Measurements from ENCODE around the gene FEM1C.

The FEM1C gene

GRCh38 chr5:115542651-115543364 lies 1.8 kb downstream of the FEM1C start:
- TF ChIP-seq CTCF (IDR thresholded peaks at IDR 0.05), result no peak
- H3K4me1 ChIP-seq, result peaks cover 0 to 54% (median 18%) of the 10 kb centered on the region in 4 donors
- H3K27ac ChIP-seq, result peak overlapping the region; percentile 98 to 100
- DNase-seq, result no peak
- intact Hi-C loops (cut with DNase I; ENCODE audit: low total_unique reads), result no loop called here
- peaks cover 0 to 4% (median 0%) of the 10 kb centered on the region in 3 donors for H3K9me3 ChIP-seq
- H3K4me3 ChIP-seq, result peak overlapping the region; percentile 85 to 98
- no peaks in the 10 kb centered on the region for H3K27me3 ChIP-seq
- peaks cover 0 to 13% (median 0%) of the 10 kb centered on the region in 3 donors for H3K36me3 ChIP-seq

DNA sequence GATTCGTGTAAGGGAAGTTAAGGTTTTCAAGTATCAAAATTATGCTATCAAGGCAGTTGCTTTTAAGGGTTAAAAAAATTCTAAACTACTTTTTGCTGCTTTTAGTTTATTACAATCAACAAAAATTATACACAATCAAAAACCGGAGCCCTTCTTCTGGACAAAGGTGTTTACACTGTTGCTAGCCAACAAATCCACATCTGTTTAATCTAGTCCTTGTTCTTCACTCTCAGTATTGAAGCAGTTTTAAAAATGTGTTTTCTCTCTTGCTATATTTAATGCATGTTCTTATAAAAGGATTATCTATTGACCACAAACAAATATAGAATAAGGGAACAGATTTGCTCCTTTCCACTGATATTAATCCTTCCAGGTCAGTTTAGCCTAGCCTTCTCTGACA lies 2.5 kb downstream of the FEM1C start:
- no peaks in the 10 kb centered on the region for H3K27me3 ChIP-seq
- peaks cover 0 to 61% (median 22%) of the 10 kb centered on the region in 4 donors for H3K4me1 ChIP-seq
- H3K4me3 ChIP-seq, result peak overlapping the region; percentile 85 to 98
- peaks cover 0 to 4% (median 0%) of the 10 kb centered on the region in 3 donors for H3K9me3 ChIP-seq
- no peak for DNase-seq
- no peak for TF ChIP-seq CTCF (IDR thresholded peaks at IDR 0.05)
- H3K36me3 ChIP-seq, result peaks cover 0 to 13% (median 0%) of the 10 kb centered on the region in 3 donors
- H3K27ac ChIP-seq, result peak overlapping the region; percentile 98 to 100
- intact Hi-C loops (cut with DNase I; ENCODE audit: low total_unique reads), result no loop called here

GRCh38 chr5:115541611-115542010 lies 3.0 kb downstream of the FEM1C start:
- no peak for DNase-seq
- H3K4me1 ChIP-seq, result peaks cover 0 to 66% (median 26%) of the 10 kb centered on the region in 4 donors
- TF ChIP-seq CTCF (IDR thresholded peaks at IDR 0.05), result no peak
- intact Hi-C loops (cut with DNase I; ENCODE audit: low total_unique reads), result no loop called here
- peak overlapping the region; percentile 98 to 100 for H3K27ac ChIP-seq
- H3K36me3 ChIP-seq, result peaks cover 0 to 13% (median 0%) of the 10 kb centered on the region in 3 donors
- H3K27me3 ChIP-seq, result no peaks in the 10 kb centered on the region
- H3K9me3 ChIP-seq, result peaks cover 0 to 4% (median 0%) of the 10 kb centered on the region in 3 donors
- H3K4me3 ChIP-seq, result peak overlapping the region; percentile 85 to 98

- peaks cover 0 to 94% (median 33%) of the 10 kb centered on the region in 4 donors for H3K4me1 ChIP-seq
- TF ChIP-seq CTCF (IDR thresholded peaks at IDR 0.05), result no peak
- H3K4me3 ChIP-seq, result no peak overlapping the region
- no peak overlapping the region for H3K27ac ChIP-seq
- no peaks in the 10 kb centered on the region for H3K27me3 ChIP-seq
- intact Hi-C loops (cut with DNase I; ENCODE audit: low total_unique reads), result no loop called here
- no peaks in the 10 kb centered on the region for H3K9me3 ChIP-seq
- H3K36me3 ChIP-seq, result peaks cover 0 to 13% (median 10%) of the 10 kb centered on the region in 3 donors
- no peak for DNase-seq
These were observed 9.0 kb downstream of the FEM1C start for GRCh38 chr5:115535479-115536035.

DNA sequence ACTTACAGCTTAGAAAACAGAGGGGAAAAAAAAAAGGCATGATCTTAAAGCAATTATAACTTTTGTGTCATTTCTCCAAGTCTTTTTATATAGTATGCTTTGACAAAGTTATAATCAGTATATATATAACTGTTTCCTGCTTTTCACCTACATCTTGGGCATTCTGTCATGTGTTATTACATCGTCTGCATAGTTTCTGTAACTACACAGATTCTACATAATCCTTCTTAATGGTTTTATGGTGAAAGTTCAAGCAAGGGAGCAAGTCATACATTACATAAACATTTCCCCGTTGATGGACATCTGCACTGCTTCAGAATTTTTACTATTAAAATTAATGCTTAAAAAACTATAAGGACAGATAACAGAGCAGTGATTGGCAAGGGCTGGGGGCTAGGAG lies 12.1 kb downstream of the FEM1C start:
- Histone ChIP-seq H3K27me3 (no peaks in the 10 kb centered on the region), H3K4me3 (no peak overlapping the region), H3K27ac (no peak overlapping the region), H3K4me1 (peaks cover 0 to 93% (median 27%) of the 10 kb centered on the region in 4 donors), H3K9me3 (no peaks in the 10 kb centered on the region), H3K36me3 (peaks cover 0 to 10% (median 0%) of the 10 kb centered on the region in 3 donors)
- no peak for DNase-seq
- TF ChIP-seq CTCF (IDR thresholded peaks at IDR 0.05), result no peak
- intact Hi-C loops (cut with DNase I; ENCODE audit: low total_unique reads), result no loop called here

Measured in tibial artery (tissue), 4 donors.